ENCODE data around the gene REEP3. TPM values are rescaled to one million over a fixed set of nuclear protein-coding genes. Genes with fewer than 3 reads are reported as not detected.
"Not testable (repeated sequence)": the region's sequence is repeated elsewhere in the genome, so short reads cannot be mapped to it uniquely, and the experiment has no call there.

The REEP3 gene
- total RNA-seq, 1 experiment from 2014 or later = 135 TPM

DNA sequence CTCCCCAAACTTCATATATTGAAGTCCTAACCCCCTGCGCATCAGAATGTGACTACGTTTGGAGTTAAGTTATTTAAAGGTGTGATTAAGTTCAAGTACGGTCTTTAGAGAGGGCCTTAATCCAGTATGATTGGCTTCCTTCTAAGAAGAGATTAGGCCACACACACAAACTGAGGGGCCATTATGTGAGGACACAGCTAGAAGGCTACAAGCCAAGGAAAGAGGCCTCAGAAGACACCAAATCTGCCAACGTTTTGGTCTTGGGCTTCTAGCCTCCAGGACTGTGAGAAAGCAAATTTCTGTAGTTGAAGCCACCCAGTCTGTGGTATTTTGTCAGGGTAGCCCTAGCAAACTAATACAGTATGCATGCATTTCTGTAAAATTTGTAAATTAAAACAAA lies 41.7 kb downstream of the REEP3 start:
- BruUV-seq (replicated peaks) = no TSS peak
- Histone ChIP-seq H3K36me3 (ENCODE audit: control insufficient read depth, insufficient read depth, low read length) (no peaks in the 10 kb centered on the region), H3K4me3 (ENCODE audit: low read depth in 2 of 2, low read length in 2 of 2) (no peak overlapping the region), H3K27ac (ENCODE audit: low read length) (no peak overlapping the region), H3K4me1 (ENCODE audit: control insufficient read depth, insufficient read depth, low read length) (peaks cover 21% of the 10 kb centered on the region), H3K27me3 (ENCODE audit: control insufficient read depth, insufficient read depth, low read length) (no peaks in the 10 kb centered on the region), H3K9me3 (ENCODE audit: control insufficient read depth, insufficient read depth, low read depth, low read length) (no peaks in the 10 kb centered on the region)
- ChIA-PET POLR2A (interaction anchor here (0.6 to 0.7 kb wide), 2 partner anchors 55 to 415 kb away, joined by 3 to 4 read pairs; no protein-coding TSS in a partner anchor), CTCF (no interaction called here)
- no peak for DNase-seq (ENCODE audit: low read depth, low spot score)
- intact Hi-C loops (cut with micrococcal nuclease; ENCODE audit: unreplicated experiment) = no loop called here
- in situ Hi-C loops (cut with HindIII; ENCODE audit: low pct_unique_long_range_greater_than_20kb, low sequenced_read_pairs) = no loop called here
- no peak for TF ChIP-seq POLR2AphosphoS5 (IDR thresholded peaks at IDR 0.05; ENCODE audit: low read depth, low read length)
- no peak for TF ChIP-seq TCF7L2 (IDR thresholded peaks at IDR 0.05; ENCODE audit: low read depth, low read length)
- TF ChIP-seq, protein P1, sequence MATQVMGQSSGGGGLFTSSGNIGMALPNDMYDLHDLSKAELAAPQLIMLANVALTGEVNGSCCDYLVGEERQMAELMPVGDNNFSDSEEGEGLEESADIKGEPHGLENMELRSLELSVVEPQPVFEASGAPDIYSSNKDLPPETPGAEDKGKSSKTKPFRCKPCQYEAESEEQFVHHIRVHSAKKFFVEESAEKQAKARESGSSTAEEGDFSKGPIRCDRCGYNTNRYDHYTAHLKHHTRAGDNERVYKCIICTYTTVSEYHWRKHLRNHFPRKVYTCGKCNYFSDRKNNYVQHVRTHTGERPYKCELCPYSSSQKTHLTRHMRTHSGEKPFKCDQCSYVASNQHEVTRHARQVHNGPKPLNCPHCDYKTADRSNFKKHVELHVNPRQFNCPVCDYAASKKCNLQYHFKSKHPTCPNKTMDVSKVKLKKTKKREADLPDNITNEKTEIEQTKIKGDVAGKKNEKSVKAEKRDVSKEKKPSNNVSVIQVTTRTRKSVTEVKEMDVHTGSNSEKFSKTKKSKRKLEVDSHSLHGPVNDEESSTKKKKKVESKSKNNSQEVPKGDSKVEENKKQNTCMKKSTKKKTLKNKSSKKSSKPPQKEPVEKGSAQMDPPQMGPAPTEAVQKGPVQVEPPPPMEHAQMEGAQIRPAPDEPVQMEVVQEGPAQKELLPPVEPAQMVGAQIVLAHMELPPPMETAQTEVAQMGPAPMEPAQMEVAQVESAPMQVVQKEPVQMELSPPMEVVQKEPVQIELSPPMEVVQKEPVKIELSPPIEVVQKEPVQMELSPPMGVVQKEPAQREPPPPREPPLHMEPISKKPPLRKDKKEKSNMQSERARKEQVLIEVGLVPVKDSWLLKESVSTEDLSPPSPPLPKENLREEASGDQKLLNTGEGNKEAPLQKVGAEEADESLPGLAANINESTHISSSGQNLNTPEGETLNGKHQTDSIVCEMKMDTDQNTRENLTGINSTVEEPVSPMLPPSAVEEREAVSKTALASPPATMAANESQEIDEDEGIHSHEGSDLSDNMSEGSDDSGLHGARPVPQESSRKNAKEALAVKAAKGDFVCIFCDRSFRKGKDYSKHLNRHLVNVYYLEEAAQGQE (IDR thresholded peaks at IDR 0.05; ENCODE audit: insufficient read depth in 1 of 2, low read depth in 2 of 2, low read length in 1 of 2) = no peak
- TF ChIP-seq, protein P2, sequence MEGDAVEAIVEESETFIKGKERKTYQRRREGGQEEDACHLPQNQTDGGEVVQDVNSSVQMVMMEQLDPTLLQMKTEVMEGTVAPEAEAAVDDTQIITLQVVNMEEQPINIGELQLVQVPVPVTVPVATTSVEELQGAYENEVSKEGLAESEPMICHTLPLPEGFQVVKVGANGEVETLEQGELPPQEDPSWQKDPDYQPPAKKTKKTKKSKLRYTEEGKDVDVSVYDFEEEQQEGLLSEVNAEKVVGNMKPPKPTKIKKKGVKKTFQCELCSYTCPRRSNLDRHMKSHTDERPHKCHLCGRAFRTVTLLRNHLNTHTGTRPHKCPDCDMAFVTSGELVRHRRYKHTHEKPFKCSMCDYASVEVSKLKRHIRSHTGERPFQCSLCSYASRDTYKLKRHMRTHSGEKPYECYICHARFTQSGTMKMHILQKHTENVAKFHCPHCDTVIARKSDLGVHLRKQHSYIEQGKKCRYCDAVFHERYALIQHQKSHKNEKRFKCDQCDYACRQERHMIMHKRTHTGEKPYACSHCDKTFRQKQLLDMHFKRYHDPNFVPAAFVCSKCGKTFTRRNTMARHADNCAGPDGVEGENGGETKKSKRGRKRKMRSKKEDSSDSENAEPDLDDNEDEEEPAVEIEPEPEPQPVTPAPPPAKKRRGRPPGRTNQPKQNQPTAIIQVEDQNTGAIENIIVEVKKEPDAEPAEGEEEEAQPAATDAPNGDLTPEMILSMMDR (IDR thresholded peaks at IDR 0.05) = no peak
- peak; percentile 33; the same call in 1 of the 2 replicates for ATAC-seq

DNA sequence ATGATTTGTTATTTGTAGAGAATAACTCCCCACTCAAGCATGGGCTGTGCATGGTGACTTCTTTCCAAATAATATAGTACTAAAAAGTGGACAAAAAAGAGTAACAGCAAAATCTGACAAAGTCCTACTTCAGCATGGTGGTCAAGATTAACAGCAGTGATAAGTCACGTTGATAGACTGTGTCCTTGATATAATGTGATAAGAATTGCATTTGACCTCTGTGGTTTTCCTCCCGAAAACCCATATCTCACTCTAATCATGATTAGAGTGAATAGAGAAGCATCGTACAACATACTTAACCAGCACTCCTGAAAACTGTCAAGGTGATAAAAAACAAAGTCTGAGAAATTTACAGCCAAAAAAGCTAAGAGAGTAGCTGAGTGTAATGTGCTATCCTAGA lies 42.4 kb downstream of the REEP3 start:
- in situ Hi-C loops (cut with HindIII; ENCODE audit: low pct_unique_long_range_greater_than_20kb, low sequenced_read_pairs) (no loop called here), intact Hi-C loops (cut with micrococcal nuclease; ENCODE audit: unreplicated experiment) (no loop called here)
- DNase-seq (ENCODE audit: low read depth, low spot score) = no peak
- no peak overlapping the region for H3K4me3 ChIP-seq (ENCODE audit: low read depth in 2 of 2, low read length in 2 of 2)
- ChIA-PET CTCF (no interaction called here), POLR2A (interaction anchor here (0.7 kb wide), 1 partner anchor 416 kb away, joined by 4 read pairs; no protein-coding TSS in a partner anchor)
- no peak overlapping the region for H3K27ac ChIP-seq (ENCODE audit: low read length)
- peaks cover 17% of the 10 kb centered on the region for H3K4me1 ChIP-seq (ENCODE audit: control insufficient read depth, insufficient read depth, low read length)
- no peaks in the 10 kb centered on the region for H3K36me3 ChIP-seq (ENCODE audit: control insufficient read depth, insufficient read depth, low read length)
- H3K9me3 ChIP-seq (ENCODE audit: control insufficient read depth, insufficient read depth, low read depth, low read length) = no peaks in the 10 kb centered on the region
- no peaks in the 10 kb centered on the region for H3K27me3 ChIP-seq (ENCODE audit: control insufficient read depth, insufficient read depth, low read length)
- TF ChIP-seq TCF7L2 (IDR thresholded peaks at IDR 0.05; ENCODE audit: low read depth, low read length) (no peak), POLR2AphosphoS5 (IDR thresholded peaks at IDR 0.05; ENCODE audit: low read depth, low read length) (no peak), SIN3A (IDR thresholded peaks at IDR 0.05; ENCODE audit: borderline replicate concordance, insufficient read depth, low read depth, low read length) (no peak)
- TF ChIP-seq, protein P1 (IDR thresholded peaks at IDR 0.05; ENCODE audit: insufficient read depth in 1 of 2, low read depth in 2 of 2, low read length in 1 of 2) = no peak
- TF ChIP-seq, protein P2 (IDR thresholded peaks at IDR 0.05) = no peak
- BruUV-seq (replicated peaks) = no TSS peak
- no peak for ATAC-seq

DNA sequence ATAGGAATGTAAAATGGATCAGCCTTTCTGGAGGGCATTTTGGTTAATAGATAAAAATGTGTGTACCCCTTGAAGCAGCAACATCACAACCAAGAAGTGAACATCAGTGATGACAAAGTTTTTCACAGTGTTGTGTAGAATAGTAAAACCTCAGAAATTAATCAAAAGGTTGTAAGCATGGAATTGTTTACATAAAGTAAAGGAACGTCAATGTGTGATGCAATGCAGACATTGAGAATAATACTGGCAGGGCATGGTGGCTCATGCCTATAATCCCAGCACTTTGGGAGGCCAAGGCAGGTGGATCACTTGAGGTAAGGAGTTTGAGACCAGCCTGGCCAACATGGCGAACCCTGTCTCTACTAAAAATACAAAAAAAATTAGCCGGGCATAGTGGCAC lies 43.5 kb downstream of the REEP3 start:
- DNase-seq (ENCODE audit: low read depth, low spot score); CTCF ChIA-PET; H3K9me3 ChIP-seq (ENCODE audit: control insufficient read depth, insufficient read depth, low read depth, low read length); ATAC-seq; H3K36me3 ChIP-seq (ENCODE audit: control insufficient read depth, insufficient read depth, low read length); H3K27ac ChIP-seq (ENCODE audit: low read length); H3K4me3 ChIP-seq (ENCODE audit: low read depth in 2 of 2, low read length in 2 of 2); H3K27me3 ChIP-seq (ENCODE audit: control insufficient read depth, insufficient read depth, low read length); in situ Hi-C loops (cut with HindIII; ENCODE audit: low pct_unique_long_range_greater_than_20kb, low sequenced_read_pairs); POLR2A ChIA-PET; BruUV-seq (replicated peaks); intact Hi-C loops (cut with micrococcal nuclease; ENCODE audit: unreplicated experiment): not testable (repeated sequence)
- H3K4me1 ChIP-seq (ENCODE audit: control insufficient read depth, insufficient read depth, low read length) = peaks cover 17% of the 10 kb centered on the region
